Measurements from ENCODE around the gene GAB2. TPM values are rescaled to one million over a fixed set of nuclear protein-coding genes. Genes with fewer than 3 reads are reported as not detected.
"Not testable (repeated sequence)": the region's sequence is repeated elsewhere in the genome, so short reads cannot be mapped to it uniquely, and the experiment has no call there.

GAB2 gene
- total RNA-seq, 1 donor from 2014 or later = 65.1 TPM

- DNase-seq (ENCODE audit: low spot score) = no peak
Observed at GRCh38 chr11:78370406-78371172, 47.0 kb downstream of the GAB2 start.

- DNase-seq (ENCODE audit: low spot score) = no peak
Observed at GRCh38 chr11:78365381-78365792, 52.2 kb downstream of the GAB2 start.

- no peak for DNase-seq (ENCODE audit: low spot score)
Observed at GRCh38 chr11:78364128-78364751, 53.4 kb downstream of the GAB2 start.

- DNase-seq (ENCODE audit: low spot score) = no peak
Observed at GRCh38 chr11:78363024-78363619, 54.5 kb downstream of the GAB2 start.

GRCh38 chr11:78361228-78361627 is 56.4 kb downstream of the GAB2 start:
- DNase-seq (ENCODE audit: low spot score) = no peak

- DNase-seq (ENCODE audit: low spot score) = no peak
Observed at GRCh38 chr11:78359921-78360320, 57.7 kb downstream of the GAB2 start.

GRCh38 chr11:78357924-78358323 is 59.7 kb downstream of the GAB2 start:
- not testable (repeated sequence) for DNase-seq (ENCODE audit: low spot score)

GRCh38 chr11:78357425-78357824 is 60.2 kb downstream of the GAB2 start:
- DNase-seq (ENCODE audit: low spot score) = not testable (repeated sequence)

GRCh38 chr11:78355742-78356141 is 61.9 kb downstream of the GAB2 start:
- DNase-seq (ENCODE audit: low spot score) = not testable (repeated sequence)

GRCh38 chr11:78355309-78355705 is 62.3 kb downstream of the GAB2 start:
- no peak for DNase-seq (ENCODE audit: low spot score)

- no peak for DNase-seq (ENCODE audit: low spot score)
Observed at GRCh38 chr11:78354408-78355308, 63.0 kb downstream of the GAB2 start.

GRCh38 chr11:78351979-78352841 is 65.4 kb downstream of the GAB2 start:
- no peak for DNase-seq (ENCODE audit: low spot score)

- DNase-seq (ENCODE audit: low spot score) = no peak
Observed at GRCh38 chr11:78351193-78351592, 66.4 kb downstream of the GAB2 start.

GRCh38 chr11:78350646-78351165 is 66.9 kb downstream of the GAB2 start:
- no peak for DNase-seq (ENCODE audit: low spot score)

- no peak for DNase-seq (ENCODE audit: low spot score)
Observed at GRCh38 chr11:78350091-78350645, 67.5 kb downstream of the GAB2 start.

- no peak for DNase-seq (ENCODE audit: low spot score)
Observed at GRCh38 chr11:78349624-78350023, 68.0 kb downstream of the GAB2 start.

GRCh38 chr11:78349114-78349513 is 68.5 kb downstream of the GAB2 start:
- DNase-seq (ENCODE audit: low spot score) = no peak

- no peak for DNase-seq (ENCODE audit: low spot score)
Observed at GRCh38 chr11:78347956-78348355, 69.7 kb downstream of the GAB2 start.

GRCh38 chr11:78346799-78347198 is 70.8 kb downstream of the GAB2 start:
- no peak for DNase-seq (ENCODE audit: low spot score)

GRCh38 chr11:78345450-78345849 is 72.2 kb downstream of the GAB2 start:
- DNase-seq (ENCODE audit: low spot score) = no peak
